ENCODE results near the gene PPM1M.

GRCh38 chr3:52218026-52218425 lies 27.5 kb upstream of the PPM1M start:
- TF ChIP-seq, protein P1, sequence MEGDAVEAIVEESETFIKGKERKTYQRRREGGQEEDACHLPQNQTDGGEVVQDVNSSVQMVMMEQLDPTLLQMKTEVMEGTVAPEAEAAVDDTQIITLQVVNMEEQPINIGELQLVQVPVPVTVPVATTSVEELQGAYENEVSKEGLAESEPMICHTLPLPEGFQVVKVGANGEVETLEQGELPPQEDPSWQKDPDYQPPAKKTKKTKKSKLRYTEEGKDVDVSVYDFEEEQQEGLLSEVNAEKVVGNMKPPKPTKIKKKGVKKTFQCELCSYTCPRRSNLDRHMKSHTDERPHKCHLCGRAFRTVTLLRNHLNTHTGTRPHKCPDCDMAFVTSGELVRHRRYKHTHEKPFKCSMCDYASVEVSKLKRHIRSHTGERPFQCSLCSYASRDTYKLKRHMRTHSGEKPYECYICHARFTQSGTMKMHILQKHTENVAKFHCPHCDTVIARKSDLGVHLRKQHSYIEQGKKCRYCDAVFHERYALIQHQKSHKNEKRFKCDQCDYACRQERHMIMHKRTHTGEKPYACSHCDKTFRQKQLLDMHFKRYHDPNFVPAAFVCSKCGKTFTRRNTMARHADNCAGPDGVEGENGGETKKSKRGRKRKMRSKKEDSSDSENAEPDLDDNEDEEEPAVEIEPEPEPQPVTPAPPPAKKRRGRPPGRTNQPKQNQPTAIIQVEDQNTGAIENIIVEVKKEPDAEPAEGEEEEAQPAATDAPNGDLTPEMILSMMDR (IDR thresholded peaks at IDR 0.05) = no peak
- TF ChIP-seq POLR2A (IDR thresholded peaks at IDR 0.05) = no peak

Data from right lobe of liver (tissue), 4 donors.